Measurements from ENCODE around the gene DHRS2.

Gene DHRS2

GRCh38 chr14:23639891-23640523 lies 3.8 kb downstream of the DHRS2 start:
- Mint-ChIP-seq H3K27me3 (ENCODE audit: low read depth) (peaks cover 4% of the 10 kb centered on the region), H3K27ac (no peak overlapping the region), H3K4me3 (no peak overlapping the region), H3K36me3 (ENCODE audit: low read depth) (no peaks in the 10 kb centered on the region), H3K9me3 (peaks cover 4% of the 10 kb centered on the region), H3K4me1 (peaks cover 5% of the 10 kb centered on the region)
- no peak for TF ChIP-seq CTCF (IDR thresholded peaks at IDR 0.05; ENCODE audit: unreplicated experiment in 3 of 3)

- no peaks in the 10 kb centered on the region for H3K4me1 Mint-ChIP-seq
- no peaks in the 10 kb centered on the region for H3K36me3 Mint-ChIP-seq (ENCODE audit: low read depth)
- no peak overlapping the region for H3K4me3 Mint-ChIP-seq
- H3K27ac Mint-ChIP-seq = no peak overlapping the region
- peaks cover 4% of the 10 kb centered on the region for H3K9me3 Mint-ChIP-seq
- no peak for TF ChIP-seq CTCF (IDR thresholded peaks at IDR 0.05; ENCODE audit: unreplicated experiment in 3 of 3)
- H3K27me3 Mint-ChIP-seq (ENCODE audit: low read depth) = peaks cover 4% of the 10 kb centered on the region
These were observed 4.5 kb downstream of the DHRS2 start for GRCh38 chr14:23640524-23641141.

- H3K27ac Mint-ChIP-seq = no peak overlapping the region
- TF ChIP-seq CTCF (IDR thresholded peaks at IDR 0.05; ENCODE audit: unreplicated experiment in 3 of 3) = no peak
- no peaks in the 10 kb centered on the region for H3K36me3 Mint-ChIP-seq (ENCODE audit: low read depth)
- H3K4me1 Mint-ChIP-seq = no peaks in the 10 kb centered on the region
- peaks cover 4% of the 10 kb centered on the region for H3K27me3 Mint-ChIP-seq (ENCODE audit: low read depth)
- H3K4me3 Mint-ChIP-seq = no peak overlapping the region
- peaks cover 4% of the 10 kb centered on the region for H3K9me3 Mint-ChIP-seq
These were observed 5.2 kb downstream of the DHRS2 start for GRCh38 chr14:23641180-23641914.

- no peaks in the 10 kb centered on the region for H3K4me1 Mint-ChIP-seq
- peaks cover 4% of the 10 kb centered on the region for H3K27me3 Mint-ChIP-seq (ENCODE audit: low read depth)
- no peak overlapping the region for H3K4me3 Mint-ChIP-seq
- TF ChIP-seq CTCF (IDR thresholded peaks at IDR 0.05; ENCODE audit: unreplicated experiment in 3 of 3) = no peak
- peaks cover under 1% of the 10 kb centered on the region for H3K9me3 Mint-ChIP-seq
- no peaks in the 10 kb centered on the region for H3K36me3 Mint-ChIP-seq (ENCODE audit: low read depth)
- no peak overlapping the region for H3K27ac Mint-ChIP-seq
These were observed 5.9 kb downstream of the DHRS2 start for GRCh38 chr14:23641915-23642588.

- Mint-ChIP-seq H3K9me3 (no peaks in the 10 kb centered on the region), H3K4me1 (no peaks in the 10 kb centered on the region), H3K4me3 (no peak overlapping the region), H3K27ac (no peak overlapping the region), H3K27me3 (ENCODE audit: low read depth) (peaks cover 6% of the 10 kb centered on the region), H3K36me3 (ENCODE audit: low read depth) (no peaks in the 10 kb centered on the region)
- no peak for TF ChIP-seq CTCF (IDR thresholded peaks at IDR 0.05; ENCODE audit: unreplicated experiment in 3 of 3)
These were observed 7.5 kb downstream of the DHRS2 start for GRCh38 chr14:23643533-23644194.

All from nephron (organoid).